ENCODE results near the gene EIPR1.

EIPR1 gene

DNA sequence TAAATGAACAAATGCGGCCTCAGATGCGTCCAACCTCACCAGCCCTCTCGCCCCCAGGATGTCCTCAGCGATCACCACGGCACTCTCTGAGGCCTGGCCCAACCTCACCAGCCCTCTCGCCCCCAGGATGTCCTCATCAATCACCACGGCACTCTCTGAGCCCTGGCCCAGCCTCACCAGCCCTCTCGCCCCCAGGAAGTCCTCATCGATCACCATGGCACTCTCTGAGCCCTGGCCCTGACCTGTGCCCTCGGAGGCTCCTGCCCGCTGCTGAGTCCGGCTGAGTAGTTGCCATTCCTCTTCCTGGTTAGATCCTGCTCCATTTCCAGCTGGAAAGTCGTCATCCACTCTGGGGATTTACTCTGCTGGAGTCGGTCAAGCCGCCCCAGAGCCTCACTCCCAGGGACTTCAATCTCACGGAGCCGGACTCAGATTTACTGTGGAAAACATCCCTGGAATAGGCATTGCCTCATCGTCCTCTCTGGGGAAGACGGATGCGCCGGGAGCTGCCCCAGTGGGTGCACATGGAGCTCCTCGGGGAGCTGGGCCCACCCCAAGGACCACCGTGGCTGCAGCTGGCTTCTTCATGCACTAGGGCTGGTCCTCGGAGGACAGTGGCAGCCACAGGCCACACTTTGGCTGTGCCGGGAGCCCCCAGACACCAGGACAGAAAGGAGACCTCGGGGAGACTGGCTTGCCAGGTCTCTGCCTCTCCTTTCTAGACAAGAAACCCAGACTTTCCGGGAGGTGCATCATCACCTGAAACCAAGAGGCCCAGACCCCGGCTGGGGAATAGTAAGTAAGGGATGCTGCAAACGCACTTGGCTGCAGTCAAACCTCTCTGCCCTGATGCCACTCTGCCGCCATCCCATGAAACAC is 230.6 kb downstream of the EIPR1 start:
- Histone ChIP-seq H3K9me3 (ENCODE audit: insufficient read depth, low read length) (no peaks in the 10 kb centered on the region), H3K4me3 (ENCODE audit: insufficient read length, low read depth) (no peak overlapping the region), H3K36me3 (ENCODE audit: insufficient read depth, insufficient read length, low read length) (no peaks in the 10 kb centered on the region), H3K9ac (ENCODE audit: insufficient read length, low read depth) (no peak overlapping the region), H3K27me3 (ENCODE audit: insufficient read depth, insufficient read length) (no peaks in the 10 kb centered on the region), H3K4me1 (ENCODE audit: insufficient read depth, insufficient read length) (peaks cover 4% of the 10 kb centered on the region)
- TF ChIP-seq ZNF274 (IDR thresholded peaks at IDR 0.05; ENCODE audit: low read depth, low read length) (no peak), YY1 (IDR thresholded peaks at IDR 0.05; ENCODE audit: insufficient read depth, insufficient read length) (no peak), SUZ12 (IDR thresholded peaks at IDR 0.05; ENCODE audit: extremely low read depth, insufficient read depth, insufficient read length) (no peak)
- DNase-seq (ENCODE audit: low read depth, low spot score) = no peak

DNA sequence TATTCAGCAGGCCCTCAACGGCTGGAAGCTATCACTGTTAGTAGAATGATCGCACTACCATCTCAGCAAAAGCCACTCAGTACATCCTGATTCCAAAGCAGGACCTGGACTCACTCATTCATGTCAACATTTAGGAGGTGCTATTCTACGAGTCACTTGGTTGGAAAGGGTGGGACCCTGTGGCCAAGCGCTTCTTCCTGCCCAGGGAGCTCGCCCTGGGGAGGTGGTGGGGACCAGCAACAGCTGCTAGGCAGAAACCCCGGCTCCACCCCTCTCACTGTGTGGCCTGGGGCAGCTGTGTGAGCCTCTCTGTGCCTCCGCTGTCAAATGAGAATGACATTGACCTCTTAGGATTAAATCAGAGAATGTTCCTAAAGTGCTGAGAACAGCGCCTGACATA is 231.4 kb downstream of the EIPR1 start:
- Histone ChIP-seq H3K4me1 (ENCODE audit: insufficient read depth, insufficient read length) (peaks cover 4% of the 10 kb centered on the region), H3K9me3 (ENCODE audit: insufficient read depth, low read length) (no peaks in the 10 kb centered on the region), H3K27me3 (ENCODE audit: insufficient read depth, insufficient read length) (no peaks in the 10 kb centered on the region), H3K9ac (ENCODE audit: insufficient read length, low read depth) (no peak overlapping the region), H3K36me3 (ENCODE audit: insufficient read depth, insufficient read length, low read length) (no peaks in the 10 kb centered on the region), H3K4me3 (ENCODE audit: insufficient read length, low read depth) (no peak overlapping the region)
- TF ChIP-seq YY1 (IDR thresholded peaks at IDR 0.05; ENCODE audit: insufficient read depth, insufficient read length) = no peak
- TF ChIP-seq SUZ12 (IDR thresholded peaks at IDR 0.05; ENCODE audit: extremely low read depth, insufficient read depth, insufficient read length) = no peak
- TF ChIP-seq ZNF274 (IDR thresholded peaks at IDR 0.05; ENCODE audit: low read depth, low read length) = no peak
- DNase-seq (ENCODE audit: low read depth, low spot score) = no peak

DNA sequence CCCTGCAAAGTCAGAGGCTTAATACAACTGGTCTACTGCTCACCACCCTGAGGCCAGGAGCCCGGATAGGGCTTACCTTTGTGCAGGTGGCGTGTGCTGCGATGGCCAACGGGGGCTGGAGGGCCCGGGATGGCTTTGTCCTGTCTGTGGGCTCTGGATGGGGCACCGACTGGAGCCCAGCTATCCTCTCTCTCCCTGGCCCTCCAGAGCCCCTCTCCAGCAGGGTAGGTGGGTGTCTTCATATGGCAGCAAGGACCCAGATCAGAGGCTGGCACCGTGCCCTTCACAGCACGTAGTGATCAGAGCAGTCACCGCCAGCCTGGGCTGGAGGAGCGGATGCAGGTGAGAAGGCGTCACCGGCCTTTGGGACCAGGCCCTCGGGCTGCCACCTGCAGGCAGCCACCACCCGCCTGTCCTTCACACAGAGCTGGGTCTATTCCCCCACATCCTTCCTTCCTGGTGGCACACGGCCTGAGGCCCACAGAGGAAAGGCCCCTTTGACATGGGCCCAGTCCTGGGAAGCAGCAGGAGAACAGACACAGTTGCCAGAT is 232.1 kb downstream of the EIPR1 start:
- Histone ChIP-seq H3K4me3 (ENCODE audit: insufficient read length, low read depth) (no peak overlapping the region), H3K27me3 (ENCODE audit: insufficient read depth, insufficient read length) (no peaks in the 10 kb centered on the region), H3K9me3 (ENCODE audit: insufficient read depth, low read length) (no peaks in the 10 kb centered on the region), H3K36me3 (ENCODE audit: insufficient read depth, insufficient read length, low read length) (no peaks in the 10 kb centered on the region), H3K9ac (ENCODE audit: insufficient read length, low read depth) (no peak overlapping the region), H3K4me1 (ENCODE audit: insufficient read depth, insufficient read length) (peaks cover 4% of the 10 kb centered on the region)
- DNase-seq (ENCODE audit: low read depth, low spot score) = no peak
- TF ChIP-seq YY1 (IDR thresholded peaks at IDR 0.05; ENCODE audit: insufficient read depth, insufficient read length) (no peak), SUZ12 (IDR thresholded peaks at IDR 0.05; ENCODE audit: extremely low read depth, insufficient read depth, insufficient read length) (no peak), ZNF274 (IDR thresholded peaks at IDR 0.05; ENCODE audit: low read depth, low read length) (no peak)

DNA sequence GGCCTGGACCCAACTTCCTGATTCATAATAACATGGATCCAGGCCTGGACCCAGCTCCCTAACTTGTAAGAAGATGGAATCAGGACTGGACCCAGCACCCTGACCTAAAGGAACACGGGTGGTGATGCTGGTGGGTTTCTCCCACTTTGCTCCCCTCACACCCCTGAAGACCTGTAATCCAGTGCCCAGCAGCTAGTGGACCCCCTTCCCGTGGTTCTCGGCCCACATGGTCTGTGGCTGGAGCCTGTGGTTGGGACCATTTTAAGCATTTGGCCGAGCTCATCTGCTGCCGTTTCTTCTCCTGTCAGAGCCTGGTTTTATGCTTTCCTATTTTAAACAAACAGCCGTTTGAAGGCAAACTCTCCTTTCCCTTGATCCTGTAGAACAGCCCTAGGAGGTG is 232.8 kb downstream of the EIPR1 start:
- H3K9ac ChIP-seq (ENCODE audit: insufficient read length, low read depth) = no peak overlapping the region
- H3K36me3 ChIP-seq (ENCODE audit: insufficient read depth, insufficient read length, low read length) = no peaks in the 10 kb centered on the region
- H3K27me3 ChIP-seq (ENCODE audit: insufficient read depth, insufficient read length) = no peaks in the 10 kb centered on the region
- no peak for DNase-seq (ENCODE audit: low read depth, low spot score)
- TF ChIP-seq SUZ12 (IDR thresholded peaks at IDR 0.05; ENCODE audit: extremely low read depth, insufficient read depth, insufficient read length) = no peak
- no peak for TF ChIP-seq ZNF274 (IDR thresholded peaks at IDR 0.05; ENCODE audit: low read depth, low read length)
- no peak for TF ChIP-seq YY1 (IDR thresholded peaks at IDR 0.05; ENCODE audit: insufficient read depth, insufficient read length)
- H3K9me3 ChIP-seq (ENCODE audit: insufficient read depth, low read length) = no peaks in the 10 kb centered on the region
- H3K4me3 ChIP-seq (ENCODE audit: insufficient read length, low read depth) = no peak overlapping the region
- peaks cover 4% of the 10 kb centered on the region for H3K4me1 ChIP-seq (ENCODE audit: insufficient read depth, insufficient read length)

DNA sequence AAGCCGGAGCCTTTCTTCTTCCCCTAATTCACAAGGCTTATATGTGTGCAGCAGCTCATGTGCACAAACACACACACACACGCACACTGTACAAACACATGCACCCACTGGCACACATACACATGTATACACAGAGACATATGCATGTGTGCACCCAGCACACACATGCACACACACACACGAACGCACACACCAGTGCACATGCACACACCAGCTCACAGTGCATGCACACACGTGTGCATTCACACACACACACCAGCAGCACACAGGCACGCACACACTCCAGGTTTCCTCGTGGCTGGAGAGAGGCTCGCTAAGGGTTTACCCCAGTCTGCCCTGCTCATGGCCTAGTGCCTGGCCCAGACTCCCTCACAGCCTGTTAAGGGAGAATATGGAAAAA is 234.0 kb downstream of the EIPR1 start:
- no peaks in the 10 kb centered on the region for H3K36me3 ChIP-seq (ENCODE audit: insufficient read depth, insufficient read length, low read length)
- H3K27me3 ChIP-seq (ENCODE audit: insufficient read depth, insufficient read length) = no peaks in the 10 kb centered on the region
- no peak overlapping the region for H3K9ac ChIP-seq (ENCODE audit: insufficient read length, low read depth)
- DNase-seq (ENCODE audit: low read depth, low spot score) = no peak
- peaks cover 4% of the 10 kb centered on the region for H3K4me1 ChIP-seq (ENCODE audit: insufficient read depth, insufficient read length)
- no peak for TF ChIP-seq YY1 (IDR thresholded peaks at IDR 0.05; ENCODE audit: insufficient read depth, insufficient read length)
- TF ChIP-seq SUZ12 (IDR thresholded peaks at IDR 0.05; ENCODE audit: extremely low read depth, insufficient read depth, insufficient read length) = no peak
- TF ChIP-seq ZNF274 (IDR thresholded peaks at IDR 0.05; ENCODE audit: low read depth, low read length) = no peak
- H3K9me3 ChIP-seq (ENCODE audit: insufficient read depth, low read length) = no peaks in the 10 kb centered on the region
- H3K4me3 ChIP-seq (ENCODE audit: insufficient read length, low read depth) = no peak overlapping the region

DNA sequence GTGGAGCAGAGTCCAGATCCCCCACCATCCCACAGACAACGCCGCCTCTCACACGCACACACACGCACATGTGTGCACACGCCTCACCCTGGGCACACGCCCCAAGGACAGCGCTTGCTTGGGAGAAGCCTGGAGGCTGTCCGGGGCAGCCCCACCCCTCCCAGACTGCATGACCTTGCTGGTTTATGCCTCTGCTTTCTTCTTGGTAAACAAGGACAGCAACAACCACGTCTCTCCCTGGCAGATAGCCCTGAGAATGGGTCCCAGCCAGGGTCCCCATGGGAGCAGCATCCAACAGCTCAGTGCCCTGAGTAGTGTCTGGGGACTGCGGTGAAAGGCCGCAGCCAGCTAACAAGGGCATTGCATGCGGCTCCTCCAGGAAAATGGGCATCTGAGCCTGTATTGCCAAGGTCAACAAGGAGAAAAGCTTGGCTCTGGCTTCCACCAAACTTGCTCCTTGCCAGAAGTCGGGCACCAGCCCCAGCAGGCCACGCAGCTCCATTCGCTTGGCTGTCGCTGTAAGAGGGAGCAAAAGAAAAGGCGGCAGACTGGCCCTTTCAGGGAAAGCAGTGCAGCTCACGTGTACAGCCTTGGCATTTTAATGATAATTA is 234.6 kb downstream of the EIPR1 start:
- Histone ChIP-seq H3K9me3 (ENCODE audit: insufficient read depth, low read length) (no peaks in the 10 kb centered on the region), H3K4me1 (ENCODE audit: insufficient read depth, insufficient read length) (peaks cover 4% of the 10 kb centered on the region), H3K4me3 (ENCODE audit: insufficient read length, low read depth) (no peak overlapping the region), H3K9ac (ENCODE audit: insufficient read length, low read depth) (no peak overlapping the region), H3K36me3 (ENCODE audit: insufficient read depth, insufficient read length, low read length) (no peaks in the 10 kb centered on the region), H3K27me3 (ENCODE audit: insufficient read depth, insufficient read length) (no peaks in the 10 kb centered on the region)
- DNase-seq (ENCODE audit: low read depth, low spot score) = no peak
- TF ChIP-seq YY1 (IDR thresholded peaks at IDR 0.05; ENCODE audit: insufficient read depth, insufficient read length) (no peak), ZNF274 (IDR thresholded peaks at IDR 0.05; ENCODE audit: low read depth, low read length) (no peak), SUZ12 (IDR thresholded peaks at IDR 0.05; ENCODE audit: extremely low read depth, insufficient read depth, insufficient read length) (no peak)

DNA sequence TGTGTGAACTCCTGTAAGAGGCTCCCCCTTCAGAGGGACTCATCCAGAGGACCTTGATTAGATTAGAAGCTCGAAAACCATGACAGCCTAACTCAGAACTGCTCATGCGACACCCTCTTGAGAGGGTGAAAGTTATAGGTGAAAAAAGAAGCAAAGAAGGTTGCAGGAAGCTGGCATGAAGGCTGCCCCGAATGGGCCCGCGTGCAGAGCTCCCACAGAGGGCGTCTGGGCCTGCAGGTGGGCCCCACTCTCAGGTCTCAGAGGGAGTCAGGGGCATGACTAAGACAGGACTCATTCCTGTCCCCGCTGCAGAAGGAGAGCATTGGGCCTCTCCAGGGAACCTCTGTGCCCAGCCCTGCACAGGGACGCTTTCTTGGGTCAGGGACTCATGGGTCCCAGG is 235.4 kb downstream of the EIPR1 start:
- no peak overlapping the region for H3K4me3 ChIP-seq (ENCODE audit: insufficient read length, low read depth)
- no peak for TF ChIP-seq YY1 (IDR thresholded peaks at IDR 0.05; ENCODE audit: insufficient read depth, insufficient read length)
- no peak for TF ChIP-seq SUZ12 (IDR thresholded peaks at IDR 0.05; ENCODE audit: extremely low read depth, insufficient read depth, insufficient read length)
- TF ChIP-seq ZNF274 (IDR thresholded peaks at IDR 0.05; ENCODE audit: low read depth, low read length) = no peak
- peaks cover 2% of the 10 kb centered on the region for H3K4me1 ChIP-seq (ENCODE audit: insufficient read depth, insufficient read length)
- no peak for DNase-seq (ENCODE audit: low read depth, low spot score)
- no peaks in the 10 kb centered on the region for H3K9me3 ChIP-seq (ENCODE audit: insufficient read depth, low read length)
- H3K9ac ChIP-seq (ENCODE audit: insufficient read length, low read depth) = no peak overlapping the region
- no peaks in the 10 kb centered on the region for H3K27me3 ChIP-seq (ENCODE audit: insufficient read depth, insufficient read length)
- H3K36me3 ChIP-seq (ENCODE audit: insufficient read depth, insufficient read length, low read length) = no peaks in the 10 kb centered on the region
